Astrocyte (in vitro differentiated cells and primary cell): ENCODE measurements around the gene GRID2. TPM values are rescaled to one million over a fixed set of nuclear protein-coding genes. Genes with fewer than 3 reads are reported as not detected.
"Not testable (repeated sequence)": the region's sequence is repeated elsewhere in the genome, so short reads cannot be mapped to it uniquely, and the experiment has no call there.

ENCODE experiments used
- DNase-seq: peaks from one replicate; pipeline ENCODE4 v3.0.0-alpha.2; 2010; ENCODE audit warnings: low read depth
- FAIRE-seq: peaks from 2 replicates; lab custom pipeline; 2011; peaks lifted over from hg19 to GRCh38; lab: Jason Lieb, UNC
- H2AFZ ChIP-seq: 2 replicates; pipeline ENCODE4 v1.6.0; 2012; ENCODE audit warnings: low read depth, low read length, inconsistent platforms
- H3K27ac ChIP-seq: 2 replicates; pipeline ENCODE4 v1.5.1; 2011; ENCODE audit warnings: low read depth, low read length, inconsistent platforms
- H3K27me3 ChIP-seq: 2 replicates; pipeline ENCODE4 v1.6.0; 2011; ENCODE audit warnings: low read length, inconsistent platforms; ENCODE audit not compliant: insufficient read depth
- H3K36me3 ChIP-seq: 2 replicates; pipeline ENCODE4 v1.5.1; 2011; ENCODE audit warnings: low read length, inconsistent platforms; ENCODE audit not compliant: insufficient read depth
- H3K4me1 ChIP-seq: 2 replicates; pipeline ENCODE4 v1.5.1; 2011; ENCODE audit warnings: low read length, inconsistent platforms; ENCODE audit not compliant: insufficient read depth
- H3K4me2 ChIP-seq: 2 replicates; pipeline ENCODE4 v1.6.0; 2012; ENCODE audit warnings: low read length, inconsistent platforms
- H3K4me3 ChIP-seq: 2 replicates; pipeline ENCODE4 v1.5.1; 2011; ENCODE audit warnings: low read depth, mild to moderate bottlenecking, low read length, inconsistent platforms; ENCODE audit not compliant: insufficient read depth
- H3K79me2 ChIP-seq: 2 replicates; pipeline ENCODE4 v1.6.0; 2012; ENCODE audit warnings: mild to moderate bottlenecking, low read length, inconsistent platforms; ENCODE audit not compliant: insufficient read depth
- H3K9ac ChIP-seq: 2 replicates; pipeline ENCODE4 v1.6.0; 2012; ENCODE audit warnings: mild to moderate bottlenecking, low read length, inconsistent platforms
- H3K9me3 ChIP-seq: 2 replicates; pipeline ENCODE4 v1.5.1; 2012; ENCODE audit warnings: low read depth, mild to moderate bottlenecking, low read length, inconsistent platforms; ENCODE audit not compliant: insufficient read depth
- H4K20me1 ChIP-seq: 2 replicates; pipeline ENCODE4 v1.6.0; 2012; ENCODE audit warnings: low read length, inconsistent platforms; ENCODE audit not compliant: insufficient read depth
- H3K27ac Mint-ChIP-seq: one replicate; pipeline ENCODE4 v1.8.0; 2021; ENCODE audit warnings: mild to moderate bottlenecking, mixed read lengths; ENCODE audit not compliant: unreplicated experiment
- H3K27me3 Mint-ChIP-seq: one replicate; pipeline ENCODE4 v1.8.0; 2021; ENCODE audit warnings: low read depth, mixed read lengths; ENCODE audit not compliant: unreplicated experiment
- H3K36me3 Mint-ChIP-seq: one replicate; pipeline ENCODE4 v1.8.0; 2021; ENCODE audit warnings: low read depth, mixed read lengths; ENCODE audit not compliant: unreplicated experiment
- H3K4me1 Mint-ChIP-seq: one replicate; pipeline ENCODE4 v1.8.0; 2021; ENCODE audit warnings: low read depth, mixed read lengths; ENCODE audit not compliant: unreplicated experiment
- H3K4me3 Mint-ChIP-seq: one replicate; pipeline ENCODE4 v1.8.0; 2021; ENCODE audit warnings: mild to moderate bottlenecking, moderate library complexity, mixed read lengths; ENCODE audit not compliant: unreplicated experiment
- H3K9me3 Mint-ChIP-seq: one replicate; pipeline ENCODE4 v1.8.0; 2021; ENCODE audit warnings: mild to moderate bottlenecking, mixed read lengths; ENCODE audit not compliant: unreplicated experiment
- CTCF ChIP-seq: IDR thresholded peaks from 2 replicates; pipeline ENCODE4 v1.5.1; 2011; ENCODE audit warnings: low read depth, mild to moderate bottlenecking, inconsistent platforms, low read length, moderate library complexity; ENCODE audit not compliant: insufficient read depth
- EZH2 ChIP-seq: IDR thresholded peaks from 2 replicates; pipeline ENCODE4 v1.6.1; 2012; ENCODE audit warnings: mild to moderate bottlenecking, low read length, inconsistent platforms; ENCODE audit not compliant: insufficient read depth
- total RNA-seq: library from RNA; stranded (reverse); gene quantifications from 2 replicates; pipeline ENCODE4 v1.2.1, GENCODE V29; 2021

GRID2 gene
- total RNA-seq, 1 donor from 2014 or later = 0.14 TPM

DNA sequence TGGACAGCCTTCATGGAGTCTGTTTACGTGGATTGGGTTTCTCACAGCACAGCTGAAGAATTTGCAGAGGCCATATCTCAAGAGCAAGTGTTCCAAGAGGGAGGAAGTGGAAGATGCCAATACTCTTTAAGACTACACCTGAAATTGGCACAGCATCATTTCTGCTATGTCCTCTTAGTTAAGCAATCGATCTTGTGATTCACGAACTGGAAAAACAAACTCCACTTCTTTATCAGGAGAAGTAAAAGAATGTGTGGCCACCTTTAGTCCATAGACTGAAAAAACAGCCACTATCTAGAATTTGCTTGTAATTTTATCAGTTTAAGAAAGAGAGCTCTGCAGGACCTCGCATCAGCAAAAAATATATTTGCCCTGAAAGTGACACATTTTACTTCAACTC is 1051.6 kb downstream of the GRID2 start:
- Mint-ChIP-seq H3K27me3 (no peaks in the 10 kb centered on the region), H3K4me1 (no peaks in the 10 kb centered on the region), H3K27ac (no peak overlapping the region), H3K9me3 (peaks cover 2% of the 10 kb centered on the region), H3K4me3 (no peak overlapping the region), H3K36me3 (no peaks in the 10 kb centered on the region)
- FAIRE-seq = no peak
- Histone ChIP-seq H3K9ac (no peak overlapping the region), H3K27me3 (no peaks in the 10 kb centered on the region), H4K20me1 (no peaks in the 10 kb centered on the region), H3K27ac (no peak overlapping the region), H3K4me2 (no peak overlapping the region), H3K36me3 (no peaks in the 10 kb centered on the region), H3K4me3 (no peak overlapping the region), H3K9me3 (no peaks in the 10 kb centered on the region), H3K4me1 (no peaks in the 10 kb centered on the region), H3K79me2 (no peaks in the 10 kb centered on the region), H2AFZ (no peak overlapping the region)
- DNase-seq = no peak
- TF ChIP-seq CTCF (no peak), EZH2 (no peak)

- Mint-ChIP-seq H3K27me3 (no peaks in the 10 kb centered on the region), H3K9me3 (no peaks in the 10 kb centered on the region), H3K4me1 (no peaks in the 10 kb centered on the region), H3K27ac (no peak overlapping the region), H3K4me3 (no peak overlapping the region), H3K36me3 (no peaks in the 10 kb centered on the region)
- H3K4me2 ChIP-seq = no peak overlapping the region
- no peaks in the 10 kb centered on the region for H3K4me1 ChIP-seq
- H3K79me2 ChIP-seq = no peaks in the 10 kb centered on the region
- no peak for FAIRE-seq
- no peak overlapping the region for H3K4me3 ChIP-seq
- H3K27ac ChIP-seq = no peak overlapping the region
- H2AFZ ChIP-seq = no peak overlapping the region
- no peak overlapping the region for H3K9ac ChIP-seq
- DNase-seq = no peak
- no peaks in the 10 kb centered on the region for H3K36me3 ChIP-seq
- H3K9me3 ChIP-seq = no peaks in the 10 kb centered on the region
- no peaks in the 10 kb centered on the region for H3K27me3 ChIP-seq
- H4K20me1 ChIP-seq = no peaks in the 10 kb centered on the region
- no peak for TF ChIP-seq EZH2
- no peak for TF ChIP-seq CTCF
Observed at GRCh38 chr4:93359586-93359985, 1055.8 kb downstream of the GRID2 start.

DNA sequence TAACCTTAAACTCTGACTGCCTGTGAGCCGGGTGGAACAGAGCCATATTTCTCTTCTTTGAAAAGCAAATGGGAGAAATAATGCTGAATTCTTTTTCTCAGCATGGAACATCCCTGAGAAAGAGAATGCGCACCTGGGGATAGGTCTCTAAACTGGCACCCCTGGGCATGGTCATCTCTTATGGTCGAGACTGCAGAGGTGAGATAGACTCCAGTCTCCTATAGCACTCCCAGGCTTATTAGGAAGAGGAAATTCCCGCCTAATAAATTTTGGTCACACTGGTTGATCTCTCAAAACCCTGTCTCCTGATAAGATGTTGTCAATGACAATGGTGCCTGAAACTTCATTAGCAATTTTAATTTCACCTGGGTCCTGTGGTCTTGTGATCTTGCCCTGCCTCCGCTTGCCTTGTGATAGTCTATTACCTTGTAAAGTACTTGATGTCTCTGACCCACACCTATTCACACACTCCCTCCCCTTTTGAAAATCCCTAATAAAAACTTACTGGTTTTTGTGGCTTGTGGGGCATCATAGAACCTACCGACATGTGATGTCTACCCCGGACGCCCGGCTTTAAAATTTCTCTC is 1062.5 kb downstream of the GRID2 start:
- H3K9me3 ChIP-seq, H3K4me1 ChIP-seq, H3K36me3 ChIP-seq, H3K27ac ChIP-seq, H3K9ac ChIP-seq, H3K27me3 Mint-ChIP-seq, DNase-seq, H3K4me3 Mint-ChIP-seq, H3K79me2 ChIP-seq, H3K36me3 Mint-ChIP-seq, H3K4me3 ChIP-seq, H3K27me3 ChIP-seq, H3K4me1 Mint-ChIP-seq, H2AFZ ChIP-seq, H3K4me2 ChIP-seq, FAIRE-seq, H3K9me3 Mint-ChIP-seq, H4K20me1 ChIP-seq, H3K27ac Mint-ChIP-seq: not testable (repeated sequence)
